C4-2B (cell line): ENCODE data around the gene TRMT44.

Source experiments
- ZFX ChIP-seq: fragments of 450-650 bp; IDR thresholded peaks from 2 replicates; pipeline ENCODE4 v1.6.1; 2017
- TF ChIP-seq, protein P1 (sequence below): fragments of 450-650 bp; conservative IDR thresholded peaks from 2 replicates; pipeline ENCODE4 v1.5.1; 2017; ENCODE audit warnings: mild to moderate bottlenecking

DNA sequence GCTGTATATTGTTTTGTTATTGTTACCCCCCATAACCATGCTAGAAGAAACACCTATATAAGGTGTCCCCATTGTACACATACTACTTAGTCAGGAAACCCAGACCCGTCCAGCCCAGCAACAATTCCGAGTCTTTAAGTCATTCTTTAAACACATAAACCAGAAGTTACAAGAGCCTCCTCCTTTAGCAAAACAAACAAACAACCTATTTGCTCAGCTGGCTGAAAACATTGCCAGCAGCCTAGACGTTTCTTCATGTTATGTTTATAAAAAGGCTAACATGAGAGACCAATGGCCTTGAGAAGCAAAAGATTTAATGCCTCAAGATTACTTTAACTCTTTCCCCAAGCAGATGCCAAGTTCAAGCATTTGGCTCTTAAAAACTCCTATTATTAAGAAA lies 1.4 kb upstream of the TRMT44 start:
- TF ChIP-seq, protein P1, sequence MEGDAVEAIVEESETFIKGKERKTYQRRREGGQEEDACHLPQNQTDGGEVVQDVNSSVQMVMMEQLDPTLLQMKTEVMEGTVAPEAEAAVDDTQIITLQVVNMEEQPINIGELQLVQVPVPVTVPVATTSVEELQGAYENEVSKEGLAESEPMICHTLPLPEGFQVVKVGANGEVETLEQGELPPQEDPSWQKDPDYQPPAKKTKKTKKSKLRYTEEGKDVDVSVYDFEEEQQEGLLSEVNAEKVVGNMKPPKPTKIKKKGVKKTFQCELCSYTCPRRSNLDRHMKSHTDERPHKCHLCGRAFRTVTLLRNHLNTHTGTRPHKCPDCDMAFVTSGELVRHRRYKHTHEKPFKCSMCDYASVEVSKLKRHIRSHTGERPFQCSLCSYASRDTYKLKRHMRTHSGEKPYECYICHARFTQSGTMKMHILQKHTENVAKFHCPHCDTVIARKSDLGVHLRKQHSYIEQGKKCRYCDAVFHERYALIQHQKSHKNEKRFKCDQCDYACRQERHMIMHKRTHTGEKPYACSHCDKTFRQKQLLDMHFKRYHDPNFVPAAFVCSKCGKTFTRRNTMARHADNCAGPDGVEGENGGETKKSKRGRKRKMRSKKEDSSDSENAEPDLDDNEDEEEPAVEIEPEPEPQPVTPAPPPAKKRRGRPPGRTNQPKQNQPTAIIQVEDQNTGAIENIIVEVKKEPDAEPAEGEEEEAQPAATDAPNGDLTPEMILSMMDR = no peak
- no peak for TF ChIP-seq ZFX
